ENCODE measurements around the gene SEMA6A. TPM values are rescaled to one million over a fixed set of nuclear protein-coding genes. Genes with fewer than 3 reads are reported as not detected.

Gene SEMA6A
- total RNA-seq, 1 donor from 2014 or later = 24.0 TPM

DNA sequence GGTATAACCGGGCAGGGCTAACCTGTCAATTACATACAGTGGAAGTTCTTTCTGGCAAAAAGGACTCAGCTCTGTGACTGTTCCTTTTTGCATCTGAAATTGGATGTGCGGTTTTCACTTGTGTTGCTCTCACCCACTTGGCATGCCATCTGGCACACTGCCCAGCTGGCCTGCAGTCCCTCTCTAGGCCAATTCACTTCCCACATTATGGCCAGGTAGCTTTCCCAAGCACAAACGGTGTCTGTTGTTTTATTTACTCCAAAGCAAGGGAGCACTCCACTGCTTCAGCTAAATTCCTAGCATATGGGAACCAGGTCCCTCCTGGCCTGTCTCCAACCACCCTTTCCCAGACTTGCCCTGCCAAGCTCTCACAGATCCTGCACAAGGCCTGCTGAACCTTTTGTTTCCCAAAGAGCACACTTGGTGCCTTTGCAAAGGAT is 132.5 kb downstream of the SEMA6A start:
- DNase-seq (ENCODE audit: low spot score) = no peak

DNA sequence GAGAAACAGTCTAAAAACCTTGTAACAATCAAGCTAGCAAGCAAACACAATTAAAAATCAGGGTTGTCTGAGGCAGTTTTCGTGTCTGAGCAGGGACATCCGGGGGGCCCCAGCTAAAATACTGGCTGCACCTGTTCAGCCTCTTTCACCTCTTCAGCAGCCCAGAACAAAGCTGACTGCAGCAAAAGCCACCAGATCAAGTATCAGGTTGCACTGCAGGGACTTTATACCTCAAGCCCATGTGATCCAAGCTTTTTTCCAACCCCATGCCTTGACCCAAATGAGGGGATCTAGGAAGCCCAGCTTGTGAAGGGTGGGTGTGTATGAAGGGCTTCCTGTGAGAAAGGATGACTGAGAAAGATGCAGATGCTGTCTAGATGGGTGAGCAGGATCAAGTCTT is 133.4 kb downstream of the SEMA6A start:
- DNase-seq (ENCODE audit: low spot score) = no peak

- no peak for DNase-seq (ENCODE audit: low spot score)
These were observed 134.1 kb downstream of the SEMA6A start for GRCh38 chr5:116440457-116441001.

- no peak for DNase-seq (ENCODE audit: low spot score)
These were observed 134.7 kb downstream of the SEMA6A start for GRCh38 chr5:116439905-116440304.

DNA sequence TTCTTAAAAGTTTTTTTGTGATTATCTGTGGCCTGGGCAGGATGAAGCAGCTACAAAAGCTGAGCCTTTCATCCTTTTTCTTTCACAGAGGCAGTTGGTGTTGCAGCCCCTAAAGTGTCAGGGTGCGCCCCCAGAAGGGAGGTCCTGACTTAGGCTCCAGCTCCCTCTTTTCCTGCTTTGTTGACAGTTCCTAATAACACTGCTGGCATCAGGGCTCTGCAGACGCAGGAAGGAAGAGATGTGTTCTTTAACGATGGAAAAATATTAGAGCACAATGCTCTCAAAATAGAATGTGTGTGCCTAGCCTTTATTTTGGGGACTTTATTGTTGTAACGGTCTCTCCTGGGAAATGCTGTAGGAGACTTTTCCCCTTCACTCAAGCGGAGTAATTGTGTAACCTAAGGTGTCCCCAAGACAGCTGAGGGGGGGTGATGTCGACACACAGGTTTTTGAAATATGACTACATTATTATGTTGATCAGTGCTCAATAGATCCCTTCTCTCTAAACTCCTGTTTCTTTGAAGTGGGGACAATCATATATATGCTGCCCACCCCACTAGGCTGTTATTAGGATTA is 135.6 kb downstream of the SEMA6A start:
- no peak for DNase-seq (ENCODE audit: low spot score)

GRCh38 chr5:116437922-116438578 is 136.6 kb downstream of the SEMA6A start:
- DNase-seq (ENCODE audit: low spot score) = no peak

DNA sequence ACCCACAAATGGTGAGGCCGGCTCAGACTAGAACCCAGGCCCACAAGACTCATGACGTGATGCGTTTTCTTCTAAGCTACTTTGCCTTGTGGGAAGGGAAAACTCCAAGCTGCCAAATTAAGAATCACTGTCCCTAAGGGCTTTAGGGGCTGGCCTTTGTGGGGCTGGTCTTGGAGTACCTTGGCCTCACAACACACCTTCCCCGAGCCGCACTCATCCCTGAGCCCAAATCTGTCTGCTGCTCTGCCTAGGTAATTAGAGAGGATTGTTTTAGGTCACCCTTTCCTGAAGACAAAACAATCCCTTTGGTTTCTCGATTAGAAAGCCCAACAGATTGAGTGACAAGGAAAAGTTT is 137.3 kb downstream of the SEMA6A start:
- no peak for DNase-seq (ENCODE audit: low spot score)

- DNase-seq (ENCODE audit: low spot score) = no peak
These were observed 137.8 kb downstream of the SEMA6A start for GRCh38 chr5:116436674-116437350.

GRCh38 chr5:116428966-116429365 is 145.7 kb downstream of the SEMA6A start:
- DNase-seq (ENCODE audit: low spot score) = no peak

DNA sequence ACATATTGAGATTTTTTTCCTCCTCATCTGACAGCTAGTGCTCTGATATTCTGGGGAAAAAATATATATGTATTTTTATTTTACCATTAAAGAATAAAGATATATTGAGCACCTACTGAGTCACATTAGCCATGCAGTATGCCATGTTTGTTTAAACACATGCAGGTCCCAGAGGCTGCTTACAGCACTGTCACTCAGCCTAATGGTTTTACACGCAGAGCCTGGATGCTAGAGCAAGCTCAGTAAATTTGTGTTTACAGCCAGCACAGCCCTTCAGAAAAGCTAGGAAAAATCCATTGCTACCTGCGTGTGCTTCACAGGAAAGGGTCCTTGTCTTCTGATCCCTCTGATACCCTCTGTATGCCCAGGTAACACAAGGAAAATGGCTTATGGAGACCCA is 146.2 kb downstream of the SEMA6A start:
- DNase-seq (ENCODE audit: low spot score) = no peak

DNA sequence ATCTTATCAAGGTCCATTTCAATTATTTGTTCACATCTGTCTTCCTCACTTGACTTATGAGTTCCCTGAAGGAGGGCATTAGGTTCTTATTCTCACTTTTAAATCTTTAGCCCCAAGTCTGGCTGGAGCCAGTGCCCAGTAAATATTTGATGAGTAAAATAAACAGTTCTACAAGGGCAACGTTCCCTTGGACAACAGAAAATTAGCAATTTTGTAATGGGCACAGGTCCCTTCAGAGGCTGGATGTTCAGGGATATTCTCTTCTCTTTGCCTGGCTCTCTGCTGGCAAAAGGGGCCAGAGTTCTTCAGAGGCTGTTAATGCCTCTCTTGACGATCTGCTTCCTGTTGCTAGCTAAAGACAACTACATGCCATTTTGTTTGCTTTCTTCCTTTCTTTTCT is 149.7 kb downstream of the SEMA6A start:
- DNase-seq (ENCODE audit: low spot score) = no peak

GRCh38 chr5:116424258-116424615 is 150.4 kb downstream of the SEMA6A start:
- DNase-seq (ENCODE audit: low spot score) = no peak

DNA sequence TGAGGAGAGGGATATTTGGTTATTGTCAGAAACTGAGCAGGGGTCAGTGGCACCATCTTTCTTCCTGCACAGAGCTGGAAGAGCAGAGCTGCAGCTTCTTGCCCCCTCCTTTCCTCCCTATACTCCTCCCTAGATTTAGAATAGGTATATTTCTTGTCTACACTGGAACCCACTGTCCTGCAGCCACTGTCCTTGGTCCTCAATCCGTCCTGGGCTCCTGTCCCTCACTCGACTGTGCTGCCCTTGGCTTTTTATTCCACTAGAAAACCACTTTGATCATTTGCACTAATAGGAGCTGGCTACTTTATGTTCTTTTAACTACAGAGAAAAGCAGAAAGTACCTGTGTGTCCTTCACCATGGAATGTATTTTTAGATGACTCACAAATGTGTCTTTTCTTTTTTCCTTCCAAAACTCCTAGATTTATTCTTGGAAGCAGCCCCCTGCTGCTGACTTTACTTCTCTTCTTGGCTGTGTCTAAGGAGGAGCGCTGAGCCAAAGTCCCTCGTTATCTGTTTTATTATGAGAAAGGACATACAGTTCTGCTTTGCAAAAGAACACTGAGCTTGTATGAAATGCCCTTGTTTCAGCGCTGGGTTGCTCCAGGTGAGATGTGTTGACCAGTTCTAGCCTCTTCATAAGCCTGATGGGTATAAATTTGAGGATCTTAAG is 150.9 kb downstream of the SEMA6A start:
- DNase-seq (ENCODE audit: low spot score) = no peak

DNA sequence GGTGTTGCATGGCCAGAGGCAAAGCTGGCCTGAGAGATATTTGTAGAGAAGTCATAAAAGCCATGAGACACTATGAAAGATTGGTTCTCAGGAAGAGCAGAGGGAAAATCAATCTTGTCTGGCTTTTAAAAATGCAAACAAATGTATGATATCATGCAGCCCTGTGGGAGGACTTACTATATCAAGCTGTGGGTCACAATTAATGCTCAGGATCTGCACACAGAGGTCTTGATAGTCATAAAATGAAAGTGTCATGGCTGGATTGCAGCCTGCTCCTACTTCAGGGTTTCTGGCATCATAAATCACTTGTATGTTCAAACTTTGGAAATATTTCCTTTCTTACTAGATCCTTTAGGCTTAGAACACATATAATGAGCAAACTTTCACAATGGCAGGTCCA is 151.5 kb downstream of the SEMA6A start:
- DNase-seq (ENCODE audit: low spot score) = no peak

GRCh38 chr5:116421080-116421629 is 153.5 kb downstream of the SEMA6A start:
- no peak for DNase-seq (ENCODE audit: low spot score)

DNA sequence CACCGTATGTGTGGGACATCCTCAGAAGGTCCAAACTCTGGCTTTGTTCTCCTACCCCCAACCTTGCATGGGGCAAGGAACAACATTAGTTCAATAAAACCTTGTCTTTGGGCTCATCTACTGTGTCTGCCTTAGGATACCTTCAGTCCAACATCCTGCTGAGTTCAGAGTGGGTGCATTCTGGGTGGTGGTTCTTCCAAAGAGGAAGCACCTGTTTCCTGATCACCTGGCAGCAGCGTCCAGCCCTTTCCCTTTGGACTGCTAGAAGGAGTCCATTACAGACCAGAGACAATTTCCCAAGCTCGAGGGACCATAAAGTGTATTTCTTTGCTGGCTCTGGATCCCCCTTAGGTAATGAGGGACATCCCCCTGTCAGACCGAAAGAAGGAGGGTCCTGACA is 154.1 kb downstream of the SEMA6A start:
- DNase-seq (ENCODE audit: low spot score) = no peak

DNA sequence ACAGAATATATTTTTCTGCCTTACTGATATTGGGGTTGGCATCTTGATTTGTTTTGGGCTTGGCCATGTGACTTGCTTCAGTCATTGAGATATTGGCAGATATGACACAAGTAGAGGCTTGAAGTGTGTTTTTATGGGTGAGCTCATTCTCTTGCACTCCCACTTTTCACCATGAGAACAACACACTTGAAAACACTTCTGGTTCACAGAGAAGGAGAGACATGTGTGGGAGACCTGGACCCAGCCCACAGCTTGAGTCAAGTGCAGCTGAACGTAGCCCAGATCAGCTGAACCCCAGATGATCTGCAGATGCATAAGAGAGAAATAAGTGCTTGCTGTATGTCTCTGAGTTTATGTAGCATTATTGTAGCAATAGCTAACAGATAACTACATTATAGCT is 155.4 kb downstream of the SEMA6A start:
- no peak for DNase-seq (ENCODE audit: low spot score)

- no peak for DNase-seq (ENCODE audit: low spot score)
These were observed 155.8 kb downstream of the SEMA6A start for GRCh38 chr5:116418774-116419173.

DNA sequence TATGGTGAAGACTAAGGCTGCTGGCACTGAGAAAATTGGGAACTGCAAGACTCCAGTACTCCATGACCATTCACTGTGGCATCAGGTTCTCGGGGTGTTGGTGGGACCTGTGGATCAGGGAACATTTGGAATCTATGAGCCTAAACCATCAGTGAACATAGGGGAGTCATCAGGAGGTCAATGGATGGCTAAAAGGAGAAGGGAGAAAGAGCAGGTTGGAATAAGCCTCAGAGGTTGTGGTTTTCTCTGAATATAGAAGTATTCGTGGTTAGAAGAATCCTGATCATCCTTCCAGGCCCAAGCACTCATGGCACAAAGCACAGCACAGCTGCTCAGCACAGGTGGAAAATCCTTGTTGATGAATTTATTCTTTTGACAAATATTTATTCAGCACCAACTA is 156.6 kb downstream of the SEMA6A start:
- DNase-seq (ENCODE audit: low spot score) = no peak

GRCh38 chr5:116415989-116416388 is 158.6 kb downstream of the SEMA6A start:
- no peak for DNase-seq (ENCODE audit: low spot score)

GRCh38 chr5:116415182-116415581 is 159.4 kb downstream of the SEMA6A start:
- DNase-seq (ENCODE audit: low spot score) = no peak

DNA sequence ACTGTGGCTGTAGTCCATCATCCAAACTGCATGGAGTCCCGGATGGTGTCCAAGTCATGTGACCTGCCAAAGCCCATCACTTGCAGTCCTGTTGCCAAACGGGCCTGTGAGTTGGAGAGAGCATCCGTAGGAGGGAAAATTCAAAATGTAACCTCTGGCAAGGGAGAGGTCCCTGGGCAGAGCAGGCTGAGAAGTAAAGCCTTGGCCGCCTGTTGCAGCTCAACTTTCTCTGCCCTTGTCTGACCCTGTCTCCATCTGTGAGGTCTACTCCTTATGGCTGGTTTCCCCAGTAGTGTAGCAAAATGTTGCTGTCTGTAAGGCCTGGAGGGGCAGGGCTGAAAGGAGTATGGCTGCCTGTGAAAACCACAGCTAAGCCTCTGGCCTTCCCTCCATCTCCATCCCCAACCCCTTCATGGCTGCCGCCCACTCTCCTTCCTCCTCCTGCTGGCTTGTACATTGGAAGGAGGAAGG is 163.5 kb downstream of the SEMA6A start:
- DNase-seq (ENCODE audit: low spot score) = no peak

Data from mesenteric fat pad (tissue), 1 donor.